ENCODE results near the gene ITPKB.

ITPKB gene

GRCh38 chr1:226660410-226661182 is 78.5 kb downstream of the ITPKB start:
- in situ Hi-C loops (cut with HindIII; ENCODE audit: low pct_ligation_motif_present, low pct_unique_long_range_greater_than_20kb, low sequenced_read_pairs) = no loop called here
- DNase-seq = no peak

GRCh38 chr1:226659641-226660040 is 79.4 kb downstream of the ITPKB start:
- no peak for DNase-seq
- in situ Hi-C loops (cut with HindIII; ENCODE audit: low pct_ligation_motif_present, low pct_unique_long_range_greater_than_20kb, low sequenced_read_pairs) = no loop called here

GRCh38 chr1:226659136-226659535 is 79.9 kb downstream of the ITPKB start:
- DNase-seq = no peak
- in situ Hi-C loops (cut with HindIII; ENCODE audit: low pct_ligation_motif_present, low pct_unique_long_range_greater_than_20kb, low sequenced_read_pairs) = no loop called here

- in situ Hi-C loops (cut with HindIII; ENCODE audit: low pct_ligation_motif_present, low pct_unique_long_range_greater_than_20kb, low sequenced_read_pairs) = no loop called here
- DNase-seq = no peak
Observed at GRCh38 chr1:226658546-226659125, 80.4 kb downstream of the ITPKB start.

DNA sequence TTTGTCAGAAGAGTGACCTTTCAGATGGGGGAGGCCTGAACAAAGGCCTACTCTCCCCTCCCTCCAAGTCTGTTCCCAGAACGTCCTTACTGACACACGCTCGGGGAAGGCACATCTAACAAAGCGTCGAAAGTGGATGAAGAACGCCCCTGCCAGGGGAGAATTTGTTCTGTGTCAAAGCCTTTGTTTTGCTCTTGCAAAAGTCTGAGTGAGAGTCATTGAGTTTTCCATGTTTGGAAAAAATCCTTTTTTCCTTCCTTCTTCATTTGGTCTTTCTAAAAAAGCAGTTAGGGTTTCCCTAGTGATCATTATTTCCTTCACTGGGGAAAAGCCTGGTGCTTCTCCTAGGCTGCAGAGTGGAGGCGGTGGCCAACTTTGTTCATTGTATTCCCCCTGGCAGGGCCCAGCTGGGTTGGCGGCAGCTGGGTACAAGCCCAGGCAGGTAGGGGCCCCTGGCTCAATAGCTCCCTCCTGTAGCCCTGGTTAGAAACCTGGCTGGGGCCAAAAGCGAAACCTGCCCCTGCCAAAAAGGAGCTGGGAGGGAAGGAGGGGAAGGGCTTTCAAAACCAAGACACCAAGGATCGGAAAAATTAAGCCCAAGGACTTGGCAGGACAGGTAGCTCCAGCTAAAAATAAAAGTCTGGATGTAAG is 81.1 kb downstream of the ITPKB start:
- no peak for DNase-seq

DNA sequence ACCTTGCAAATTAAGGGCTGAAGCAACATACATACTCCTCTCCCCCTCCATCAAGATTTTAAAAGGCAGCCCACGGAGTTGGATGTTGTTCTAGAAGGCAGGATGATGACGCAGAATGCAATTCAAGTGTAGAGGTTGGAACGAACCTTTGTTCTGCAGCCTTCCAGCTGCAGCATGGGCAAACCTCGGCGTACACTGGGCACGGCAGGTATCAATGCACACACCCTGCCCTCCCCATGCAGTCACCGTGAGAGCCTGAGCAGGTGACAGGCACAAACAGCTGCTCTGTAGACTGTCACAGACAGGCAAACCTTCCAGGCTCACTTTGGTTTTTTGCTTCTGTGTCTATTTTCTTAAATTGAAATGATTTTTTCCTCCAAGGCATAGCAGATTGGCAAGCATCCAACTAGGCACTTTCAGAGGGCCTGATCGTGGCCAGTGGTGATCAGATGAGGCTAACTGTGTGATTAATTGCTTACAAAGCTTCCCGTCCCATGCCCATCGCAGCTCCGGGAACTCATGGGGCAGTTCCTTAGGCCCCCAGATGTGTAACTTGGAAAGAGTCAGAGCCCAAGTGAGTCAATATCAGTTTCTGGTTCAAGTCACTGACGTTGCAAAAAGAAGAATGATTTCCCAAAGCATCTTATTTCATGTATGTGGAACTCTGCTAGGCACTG is 82.3 kb downstream of the ITPKB start:
- DNase-seq = no peak
- in situ Hi-C loops (cut with HindIII; ENCODE audit: low pct_ligation_motif_present, low pct_unique_long_range_greater_than_20kb, low sequenced_read_pairs) = no loop called here

More for the DNA sequence above, 81.1 kb downstream of the ITPKB start:
- in situ Hi-C loops (cut with HindIII; ENCODE audit: low pct_ligation_motif_present, low pct_unique_long_range_greater_than_20kb, low sequenced_read_pairs) = no loop called here

- no peak for DNase-seq
- in situ Hi-C loops (cut with HindIII; ENCODE audit: low pct_ligation_motif_present, low pct_unique_long_range_greater_than_20kb, low sequenced_read_pairs) = no loop called here
Observed at GRCh38 chr1:226656201-226656600, 82.9 kb downstream of the ITPKB start.

GRCh38 chr1:226655251-226656163 is 83.6 kb downstream of the ITPKB start:
- in situ Hi-C loops (cut with HindIII; ENCODE audit: low pct_ligation_motif_present, low pct_unique_long_range_greater_than_20kb, low sequenced_read_pairs) = no loop called here
- DNase-seq = no peak

DNA sequence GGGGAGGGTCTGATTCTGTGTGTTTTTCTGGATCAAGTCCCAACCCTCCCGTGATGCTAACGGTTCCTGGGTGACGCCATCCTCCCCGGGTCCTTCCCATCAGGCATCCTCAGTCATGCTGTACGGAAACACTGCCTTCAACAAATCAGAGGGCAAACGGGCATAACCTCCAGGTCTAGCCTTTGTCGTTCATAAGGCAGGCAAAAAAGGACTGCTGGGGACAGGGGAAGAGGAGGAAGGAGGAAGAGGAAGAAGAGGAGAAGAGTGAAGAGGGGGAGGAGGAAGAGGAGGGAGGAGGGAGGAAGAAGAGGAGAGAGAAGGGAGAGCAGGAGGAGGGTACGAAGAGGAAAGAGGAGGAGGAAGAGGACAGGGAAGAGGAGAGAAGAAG is 84.4 kb downstream of the ITPKB start:
- no peak for DNase-seq
- in situ Hi-C loops (cut with HindIII; ENCODE audit: low pct_ligation_motif_present, low pct_unique_long_range_greater_than_20kb, low sequenced_read_pairs) = no loop called here

DNA sequence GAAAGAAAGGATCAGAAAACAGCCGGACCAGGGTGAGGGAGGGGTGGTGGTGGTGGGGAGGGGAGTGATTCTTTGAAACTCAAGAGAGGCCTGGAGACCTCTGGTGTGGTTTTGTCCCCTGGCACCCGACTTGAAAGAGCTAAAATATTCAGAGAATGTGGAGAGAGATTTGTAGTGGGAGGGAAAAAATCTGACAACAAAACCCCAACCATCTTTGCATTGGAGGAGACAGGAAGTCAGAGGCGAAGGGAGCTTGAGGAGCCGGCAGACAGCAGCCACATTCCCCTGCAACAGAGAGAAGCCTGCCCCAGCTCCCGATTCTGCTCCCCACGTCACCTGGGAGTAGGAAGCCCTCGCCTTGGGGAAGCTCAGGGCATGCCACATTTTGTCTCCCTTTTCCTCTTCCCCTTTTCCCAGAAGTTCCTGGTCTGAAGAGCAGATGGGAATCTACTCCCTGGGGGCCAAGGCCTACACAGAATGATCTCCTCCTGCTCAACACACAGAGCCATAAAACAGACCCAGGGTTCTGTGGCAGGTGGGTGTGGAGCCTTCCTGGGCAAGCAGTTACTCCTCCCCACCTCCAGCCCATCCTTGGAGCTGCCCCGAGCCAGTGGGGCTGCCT is 84.9 kb downstream of the ITPKB start:
- no peak for DNase-seq
- in situ Hi-C loops (cut with HindIII; ENCODE audit: low pct_ligation_motif_present, low pct_unique_long_range_greater_than_20kb, low sequenced_read_pairs) = no loop called here

DNA sequence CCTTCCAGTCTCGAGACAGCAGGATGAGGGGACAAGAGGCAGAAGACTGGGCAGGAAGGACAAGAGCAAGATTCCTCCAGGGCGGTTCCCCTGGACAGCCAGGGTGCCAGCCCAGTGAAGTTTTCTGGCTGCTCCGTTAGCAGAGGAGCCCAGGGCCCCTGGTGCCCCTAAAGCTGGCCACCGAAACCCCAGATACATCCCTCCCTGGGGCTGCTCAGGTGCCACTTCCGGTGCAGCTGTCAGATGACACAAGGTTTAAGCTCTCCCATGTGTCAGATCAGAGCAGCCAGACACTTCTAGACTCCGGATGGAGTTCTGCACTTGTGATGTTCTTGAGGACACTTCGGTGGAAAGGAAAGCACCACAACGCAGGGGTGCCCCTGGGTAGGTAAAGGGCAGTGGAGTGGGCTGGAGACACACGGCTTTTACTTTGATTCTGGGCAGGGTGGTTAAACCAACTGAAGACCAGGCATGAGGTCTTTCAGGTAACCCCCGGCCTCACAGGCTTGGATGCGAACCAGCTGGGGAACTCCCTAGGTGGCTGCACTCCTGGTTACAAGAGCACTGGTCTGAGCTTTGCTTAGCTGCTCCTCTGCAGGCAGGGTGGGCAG is 85.7 kb downstream of the ITPKB start:
- in situ Hi-C loops (cut with HindIII; ENCODE audit: low pct_ligation_motif_present, low pct_unique_long_range_greater_than_20kb, low sequenced_read_pairs) = no loop called here
- no peak for DNase-seq

- in situ Hi-C loops (cut with HindIII; ENCODE audit: low pct_ligation_motif_present, low pct_unique_long_range_greater_than_20kb, low sequenced_read_pairs) = no loop called here
- DNase-seq = no peak
Observed at GRCh38 chr1:226652613-226653012, 86.5 kb downstream of the ITPKB start.

GRCh38 chr1:226651732-226652105 is 87.4 kb downstream of the ITPKB start:
- no peak for DNase-seq
- in situ Hi-C loops (cut with HindIII; ENCODE audit: low pct_ligation_motif_present, low pct_unique_long_range_greater_than_20kb, low sequenced_read_pairs) = no loop called here

DNA sequence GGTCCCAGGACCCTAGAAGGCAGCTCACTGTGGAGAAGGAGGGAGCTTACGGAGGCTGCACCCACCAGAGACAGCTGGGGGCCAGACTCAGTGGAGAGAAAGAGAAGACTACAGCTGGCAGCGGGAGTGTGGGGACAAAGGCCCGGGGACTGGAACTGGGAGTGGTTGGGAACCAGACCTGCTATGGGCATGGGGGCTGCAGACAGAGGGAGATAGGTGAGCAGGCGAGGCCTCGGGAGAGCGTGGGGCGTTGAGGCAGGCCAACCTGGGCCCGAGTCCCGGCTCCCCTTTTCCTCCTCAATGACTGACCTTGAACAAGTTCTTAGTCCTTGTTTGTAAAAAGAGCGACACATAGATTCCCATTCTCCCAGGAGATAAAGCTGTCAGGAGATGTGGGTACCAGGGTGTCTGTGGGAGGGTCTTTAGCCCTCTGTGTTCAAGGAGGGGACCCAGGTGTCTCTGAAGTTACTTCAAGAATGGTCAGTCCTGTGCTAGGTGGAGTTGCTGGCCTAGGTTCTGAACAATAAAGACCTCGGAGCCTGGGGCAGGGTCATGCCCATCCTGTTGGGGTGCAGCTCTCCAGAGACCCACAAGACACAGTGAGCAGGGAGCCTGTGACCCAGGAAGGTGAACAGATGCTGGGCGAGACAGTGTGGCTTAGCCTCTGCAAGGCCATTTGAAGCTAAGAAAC is 87.9 kb downstream of the ITPKB start:
- in situ Hi-C loops (cut with HindIII; ENCODE audit: low pct_ligation_motif_present, low pct_unique_long_range_greater_than_20kb, low sequenced_read_pairs) = no loop called here
- no peak for DNase-seq

DNA sequence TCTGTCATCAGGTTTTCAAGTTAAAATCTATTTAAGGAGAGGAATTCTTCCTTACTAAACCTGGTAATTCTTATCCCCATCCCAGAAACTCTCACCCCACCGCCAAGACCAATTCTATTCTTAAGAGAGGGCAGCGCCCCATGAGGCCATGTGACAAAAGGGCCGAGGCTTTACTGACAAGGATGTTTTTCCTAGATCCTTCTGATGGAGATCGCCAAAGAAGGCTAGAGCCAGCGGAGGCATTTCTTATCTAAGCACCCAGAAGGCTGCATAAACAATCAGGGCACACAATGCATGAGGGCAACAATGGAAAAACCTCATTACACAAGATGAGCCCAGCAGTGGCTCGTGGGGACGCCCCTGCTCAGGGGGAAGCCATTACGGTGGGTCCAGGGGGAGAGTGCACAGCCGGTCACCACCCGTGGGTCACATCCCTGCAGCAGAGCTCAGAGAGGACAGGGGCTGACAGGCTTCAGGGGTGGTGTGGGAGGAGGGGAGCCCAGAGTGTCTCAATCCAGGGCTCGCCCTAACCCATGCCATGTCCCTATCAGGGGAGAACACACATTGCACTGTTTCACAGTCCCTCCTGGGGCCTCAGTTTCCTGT is 88.7 kb downstream of the ITPKB start:
- no peak for DNase-seq
- in situ Hi-C loops (cut with HindIII; ENCODE audit: low pct_ligation_motif_present, low pct_unique_long_range_greater_than_20kb, low sequenced_read_pairs) = no loop called here

DNA sequence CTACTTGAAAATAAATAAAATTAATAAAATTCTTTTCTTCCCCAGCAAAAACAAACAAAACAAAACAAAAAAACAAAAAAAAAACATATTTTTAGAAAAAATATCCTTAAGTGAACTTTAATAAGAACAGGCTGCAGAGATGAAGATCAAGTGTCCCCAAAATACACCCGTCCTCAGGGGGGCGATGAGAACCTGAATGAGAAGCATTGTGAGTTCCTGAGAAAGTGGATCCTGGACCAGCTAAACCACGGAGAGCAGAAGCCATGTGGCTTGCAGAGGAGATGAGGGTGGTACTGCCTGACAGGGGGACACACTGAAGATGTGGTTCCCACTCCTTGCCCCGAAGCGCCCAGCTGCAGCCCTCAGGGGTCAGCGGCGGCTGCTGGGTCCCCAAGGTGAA is 89.3 kb downstream of the ITPKB start:
- in situ Hi-C loops (cut with HindIII; ENCODE audit: low pct_ligation_motif_present, low pct_unique_long_range_greater_than_20kb, low sequenced_read_pairs) = no loop called here
- peak; percentile 24 for DNase-seq

DNA sequence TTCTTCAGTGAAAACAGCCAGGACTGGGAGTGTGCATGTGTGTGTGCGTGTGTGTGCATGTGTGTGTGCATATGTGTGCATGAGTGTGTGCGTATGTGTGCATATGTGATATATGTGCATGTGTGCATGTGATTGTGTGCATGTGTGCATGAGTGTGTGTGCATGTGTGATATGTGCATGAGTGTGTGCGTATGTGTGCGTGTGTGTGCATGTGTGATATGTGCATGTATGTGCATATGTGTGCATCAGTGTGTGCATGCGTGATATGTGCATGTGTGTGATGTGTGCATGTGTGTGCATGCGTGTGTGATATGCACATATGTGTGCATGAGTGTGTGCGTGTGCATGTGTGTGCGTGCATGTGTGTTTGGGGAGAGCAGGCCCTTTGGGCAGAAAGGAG is 89.8 kb downstream of the ITPKB start:
- DNase-seq = no peak
- in situ Hi-C loops (cut with HindIII; ENCODE audit: low pct_ligation_motif_present, low pct_unique_long_range_greater_than_20kb, low sequenced_read_pairs) = no loop called here
